Fibroblast of villous mesenchyme (primary cell): ENCODE data around the gene GGA2. TPM values are rescaled to one million over a fixed set of nuclear protein-coding genes. Genes with fewer than 3 reads are reported as not detected.

Experiments used
- DNase-seq: peaks from one replicate; pipeline ENCODE4 v3.0.0-alpha.2; 2010; ENCODE audit warnings: low read depth
- H3K4me3 ChIP-seq: 2 replicates; pipeline ENCODE4 v1.5.1; 2011; ENCODE audit warnings: low read depth, mild to moderate bottlenecking, low read length
- CTCF ChIP-seq: IDR thresholded peaks from 2 replicates; pipeline ENCODE4 v1.5.1; 2012; ENCODE audit warnings: low read depth, mild to moderate bottlenecking, low read length; ENCODE audit not compliant: insufficient read depth
- total RNA-seq: library from RNA; depleted of rRNA; stranded (reverse); fragments of >200 nt; gene quantifications from 2 replicates; pipeline ENCODE4 v1.2.3, GENCODE V29; 2012

Gene GGA2
- total RNA-seq, 1 donor = 24.2 TPM

- H3K4me3 ChIP-seq = no peak overlapping the region
- no peak for DNase-seq
- no peak for TF ChIP-seq CTCF
These were observed 24.9 kb upstream of the GGA2 start for GRCh38 chr16:23534868-23535860.

GRCh38 chr16:23532448-23532847, 22.2 kb upstream of the GGA2 start:
- DNase-seq = no peak
- H3K4me3 ChIP-seq = no peak overlapping the region
- no peak for TF ChIP-seq CTCF

- no peak overlapping the region for H3K4me3 ChIP-seq
- no peak for TF ChIP-seq CTCF
- DNase-seq = no peak
These were observed 19.8 kb upstream of the GGA2 start for GRCh38 chr16:23530062-23530461.

- DNase-seq = no peak
- H3K4me3 ChIP-seq = no peak overlapping the region
- TF ChIP-seq CTCF = no peak
These were observed 18.5 kb upstream of the GGA2 start for GRCh38 chr16:23528644-23529310.

GRCh38 chr16:23527961-23528643, 17.8 kb upstream of the GGA2 start:
- H3K4me3 ChIP-seq = no peak overlapping the region
- no peak for TF ChIP-seq CTCF
- DNase-seq = no peak

GRCh38 chr16:23524886-23525285, 14.6 kb upstream of the GGA2 start:
- no peak for DNase-seq
- TF ChIP-seq CTCF = no peak

More at GRCh38 chr16:23524886-23525285, 14.6 kb upstream of the GGA2 start:
- H3K4me3 ChIP-seq = no peak overlapping the region
